ENCODE measurements around the gene HTR3B. TPM values are rescaled to one million over a fixed set of nuclear protein-coding genes. Genes with fewer than 3 reads are reported as not detected.

The HTR3B gene
- polyA plus RNA-seq, 1 of the 3 experiments (the other 2 are of a cell fraction) = not detected

DNA sequence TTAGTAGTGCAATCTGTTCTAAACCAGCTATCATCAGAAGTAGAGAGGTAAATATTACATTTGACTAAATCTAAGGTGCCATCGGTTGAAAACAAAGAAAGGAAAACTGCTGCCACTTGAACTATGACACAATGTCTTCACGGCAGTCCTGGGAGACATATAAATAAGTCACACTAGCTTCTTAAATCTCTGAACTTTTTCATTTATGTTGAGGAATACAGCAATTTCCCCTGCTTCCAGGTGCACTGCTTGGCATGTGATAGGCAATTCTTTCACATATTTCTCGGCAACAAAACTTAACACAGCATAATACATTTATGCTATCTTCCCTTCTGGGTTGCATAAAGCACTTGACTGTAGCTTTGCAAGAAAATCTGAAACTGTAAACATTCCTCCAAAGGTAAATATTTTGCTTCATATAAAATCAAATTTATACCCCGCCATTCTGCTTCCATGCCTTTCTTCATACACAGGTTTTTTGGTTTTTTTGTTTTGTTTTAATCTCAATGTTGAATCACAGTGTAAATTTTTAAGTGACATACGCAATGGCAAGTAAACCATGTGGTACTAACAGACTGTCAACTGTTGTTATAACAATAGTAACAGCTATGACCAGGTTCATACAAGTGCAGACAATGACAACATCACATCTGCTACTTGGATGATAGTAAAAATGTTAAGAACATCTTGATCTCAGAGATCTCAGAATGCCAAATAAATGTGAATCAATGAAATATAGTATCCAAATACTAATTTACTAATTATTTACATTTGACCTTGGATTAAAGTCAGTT lies 47.4 kb upstream of the HTR3B start:
- POLR2A ChIA-PET = no interaction called here

More for the DNA sequence above, 47.4 kb upstream of the HTR3B start:
- Histone ChIP-seq H3K4me3 (ENCODE audit: low read depth in 2 of 2, low read length in 1 of 2) (no peak overlapping the region), H3K36me3 (replicated peaks in 1 of 2; ENCODE audit: control insufficient read depth in 1 of 2, insufficient read depth in 2 of 2, low read length in 1 of 2) (peaks cover 0 to 3% of the 10 kb centered on the region in 2 experiments), H3K9me3 (no peaks in the 10 kb centered on the region), H3F3A (replicated peaks; ENCODE audit: insufficient read depth) (peaks cover 5% of the 10 kb centered on the region), H3K79me2 (ENCODE audit: insufficient read depth) (peaks cover 40% of the 10 kb centered on the region), H3K27ac (ENCODE audit: low read depth in 2 of 2, low read length in 1 of 2) (no peak overlapping the region), H3K9me2 (no peaks in the 10 kb centered on the region), H3K4me1 (ENCODE audit: control insufficient read depth in 1 of 2, insufficient read depth in 2 of 2, low read depth in 1 of 2, low read length in 1 of 2) (peaks cover 0 to 1% of the 10 kb centered on the region in 2 experiments; a peak in 1 of 4 replicates), H2AFZ (ENCODE audit: low read depth) (no peak overlapping the region), H4K20me1 (ENCODE audit: insufficient read depth) (no peaks in the 10 kb centered on the region), H3K4me2 (no peak overlapping the region), H3K9ac (no peak overlapping the region), H3K27me3 (ENCODE audit: insufficient read depth) (no peaks in the 10 kb centered on the region)
- CTCF ChIA-PET = no interaction called here
- TF ChIP-seq, protein P1, sequence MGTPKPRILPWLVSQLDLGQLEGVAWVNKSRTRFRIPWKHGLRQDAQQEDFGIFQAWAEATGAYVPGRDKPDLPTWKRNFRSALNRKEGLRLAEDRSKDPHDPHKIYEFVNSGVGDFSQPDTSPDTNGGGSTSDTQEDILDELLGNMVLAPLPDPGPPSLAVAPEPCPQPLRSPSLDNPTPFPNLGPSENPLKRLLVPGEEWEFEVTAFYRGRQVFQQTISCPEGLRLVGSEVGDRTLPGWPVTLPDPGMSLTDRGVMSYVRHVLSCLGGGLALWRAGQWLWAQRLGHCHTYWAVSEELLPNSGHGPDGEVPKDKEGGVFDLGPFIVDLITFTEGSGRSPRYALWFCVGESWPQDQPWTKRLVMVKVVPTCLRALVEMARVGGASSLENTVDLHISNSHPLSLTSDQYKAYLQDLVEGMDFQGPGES (IDR thresholded peaks at IDR 0.05; ENCODE audit: low read depth, low read length) = no peak
- TF ChIP-seq CHD2 (IDR thresholded peaks at IDR 0.05; ENCODE audit: low read length, partially characterized antibody) (no peak), RAD21 (IDR thresholded peaks at IDR 0.05; ENCODE audit: low read length) (no peak), RCOR1 (IDR thresholded peaks at IDR 0.05; ENCODE audit: low read length) (no peak), ELF1 (IDR thresholded peaks at IDR 0.05) (no peak), EP300 (IDR thresholded peaks at IDR 0.05; ENCODE audit: borderline replicate concordance in 1 of 2, low read depth in 1 of 2, low read length in 1 of 2) (no peak), SIN3A (IDR thresholded peaks at IDR 0.05; ENCODE audit: borderline replicate concordance, low read depth, low read length) (no peak), MEF2A (IDR thresholded peaks at IDR 0.05; ENCODE audit: borderline replicate concordance, low read depth) (no peak), FOXJ3 (CRISPR knock-in tag; IDR thresholded peaks at IDR 0.05) (no peak), FOXM1 (IDR thresholded peaks at IDR 0.05; ENCODE audit: low read depth) (no peak), GATA2 (CRISPR knock-in tag; IDR thresholded peaks at IDR 0.05) (no peak)
- TF ChIP-seq, protein P2, sequence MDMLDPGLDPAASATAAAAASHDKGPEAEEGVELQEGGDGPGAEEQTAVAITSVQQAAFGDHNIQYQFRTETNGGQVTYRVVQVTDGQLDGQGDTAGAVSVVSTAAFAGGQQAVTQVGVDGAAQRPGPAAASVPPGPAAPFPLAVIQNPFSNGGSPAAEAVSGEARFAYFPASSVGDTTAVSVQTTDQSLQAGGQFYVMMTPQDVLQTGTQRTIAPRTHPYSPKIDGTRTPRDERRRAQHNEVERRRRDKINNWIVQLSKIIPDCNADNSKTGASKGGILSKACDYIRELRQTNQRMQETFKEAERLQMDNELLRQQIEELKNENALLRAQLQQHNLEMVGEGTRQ (IDR thresholded peaks at IDR 0.05; ENCODE audit: borderline replicate concordance, low read depth, low read length) = no peak
- TF ChIP-seq, protein P3, sequence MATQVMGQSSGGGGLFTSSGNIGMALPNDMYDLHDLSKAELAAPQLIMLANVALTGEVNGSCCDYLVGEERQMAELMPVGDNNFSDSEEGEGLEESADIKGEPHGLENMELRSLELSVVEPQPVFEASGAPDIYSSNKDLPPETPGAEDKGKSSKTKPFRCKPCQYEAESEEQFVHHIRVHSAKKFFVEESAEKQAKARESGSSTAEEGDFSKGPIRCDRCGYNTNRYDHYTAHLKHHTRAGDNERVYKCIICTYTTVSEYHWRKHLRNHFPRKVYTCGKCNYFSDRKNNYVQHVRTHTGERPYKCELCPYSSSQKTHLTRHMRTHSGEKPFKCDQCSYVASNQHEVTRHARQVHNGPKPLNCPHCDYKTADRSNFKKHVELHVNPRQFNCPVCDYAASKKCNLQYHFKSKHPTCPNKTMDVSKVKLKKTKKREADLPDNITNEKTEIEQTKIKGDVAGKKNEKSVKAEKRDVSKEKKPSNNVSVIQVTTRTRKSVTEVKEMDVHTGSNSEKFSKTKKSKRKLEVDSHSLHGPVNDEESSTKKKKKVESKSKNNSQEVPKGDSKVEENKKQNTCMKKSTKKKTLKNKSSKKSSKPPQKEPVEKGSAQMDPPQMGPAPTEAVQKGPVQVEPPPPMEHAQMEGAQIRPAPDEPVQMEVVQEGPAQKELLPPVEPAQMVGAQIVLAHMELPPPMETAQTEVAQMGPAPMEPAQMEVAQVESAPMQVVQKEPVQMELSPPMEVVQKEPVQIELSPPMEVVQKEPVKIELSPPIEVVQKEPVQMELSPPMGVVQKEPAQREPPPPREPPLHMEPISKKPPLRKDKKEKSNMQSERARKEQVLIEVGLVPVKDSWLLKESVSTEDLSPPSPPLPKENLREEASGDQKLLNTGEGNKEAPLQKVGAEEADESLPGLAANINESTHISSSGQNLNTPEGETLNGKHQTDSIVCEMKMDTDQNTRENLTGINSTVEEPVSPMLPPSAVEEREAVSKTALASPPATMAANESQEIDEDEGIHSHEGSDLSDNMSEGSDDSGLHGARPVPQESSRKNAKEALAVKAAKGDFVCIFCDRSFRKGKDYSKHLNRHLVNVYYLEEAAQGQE (IDR thresholded peaks at IDR 0.05; ENCODE audit: low read depth, low read length) = no peak
- TF ChIP-seq, protein P4, sequence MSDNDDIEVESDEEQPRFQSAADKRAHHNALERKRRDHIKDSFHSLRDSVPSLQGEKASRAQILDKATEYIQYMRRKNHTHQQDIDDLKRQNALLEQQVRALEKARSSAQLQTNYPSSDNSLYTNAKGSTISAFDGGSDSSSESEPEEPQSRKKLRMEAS (IDR thresholded peaks at IDR 0.05; ENCODE audit: low read depth) = no peak
- 98% methylated on average over 5 of the region's 5 CpGs for WGBS (ENCODE audit: low lambda C conversion rate)
- no peak for DNase-seq
